ENCODE measurements around the gene BCL11B.

BCL11B gene

DNA sequence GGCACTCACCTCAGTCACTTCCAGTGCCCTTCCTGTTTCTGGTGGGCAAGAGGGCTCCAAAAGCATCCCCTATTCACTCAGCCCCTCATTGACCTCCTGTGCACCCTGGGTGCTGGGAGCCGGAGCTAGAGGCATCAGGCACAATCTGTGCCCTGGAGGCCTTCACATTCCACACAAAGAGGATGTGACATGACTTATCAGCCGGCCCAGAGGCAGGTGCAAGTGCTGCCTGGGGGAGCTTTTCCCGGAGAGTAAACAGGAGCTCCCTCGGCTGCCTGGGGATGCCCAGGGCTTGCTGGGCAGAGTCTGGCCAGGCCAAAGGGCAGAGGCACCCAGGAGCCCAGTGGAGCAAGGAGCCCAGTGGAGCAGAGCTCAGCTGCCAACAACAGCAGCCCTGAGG lies 64.5 kb downstream of the BCL11B start:
- H3K4me1 ChIP-seq (ENCODE audit: control insufficient read depth, low read depth, low read length) = no peaks in the 10 kb centered on the region
- H3K36me3 ChIP-seq (ENCODE audit: control insufficient read depth, low read depth, low read length) = no peaks in the 10 kb centered on the region
- H3K9me3 ChIP-seq (ENCODE audit: control insufficient read depth, low read depth, low read length) = no peaks in the 10 kb centered on the region
- no peak overlapping the region for H3K4me3 ChIP-seq (ENCODE audit: low read length)
- H3K9ac ChIP-seq (ENCODE audit: low read length) = no peak overlapping the region
- no peak overlapping the region for H3K27ac ChIP-seq (ENCODE audit: low read length)
- no peaks in the 10 kb centered on the region for H3K27me3 ChIP-seq (ENCODE audit: control insufficient read depth, insufficient read depth, low read length)

- Histone ChIP-seq H3K9me3 (ENCODE audit: control insufficient read depth, low read depth, low read length) (no peaks in the 10 kb centered on the region), H3K36me3 (ENCODE audit: control insufficient read depth, low read depth, low read length) (no peaks in the 10 kb centered on the region), H3K27me3 (ENCODE audit: control insufficient read depth, insufficient read depth, low read length) (no peaks in the 10 kb centered on the region), H3K4me3 (ENCODE audit: low read length) (no peak overlapping the region), H3K27ac (ENCODE audit: low read length) (no peak overlapping the region), H3K4me1 (ENCODE audit: control insufficient read depth, low read depth, low read length) (no peaks in the 10 kb centered on the region), H3K9ac (ENCODE audit: low read length) (no peak overlapping the region)
Measured at GRCh38 chr14:99206090-99206489, 65.9 kb downstream of the BCL11B start.

DNA sequence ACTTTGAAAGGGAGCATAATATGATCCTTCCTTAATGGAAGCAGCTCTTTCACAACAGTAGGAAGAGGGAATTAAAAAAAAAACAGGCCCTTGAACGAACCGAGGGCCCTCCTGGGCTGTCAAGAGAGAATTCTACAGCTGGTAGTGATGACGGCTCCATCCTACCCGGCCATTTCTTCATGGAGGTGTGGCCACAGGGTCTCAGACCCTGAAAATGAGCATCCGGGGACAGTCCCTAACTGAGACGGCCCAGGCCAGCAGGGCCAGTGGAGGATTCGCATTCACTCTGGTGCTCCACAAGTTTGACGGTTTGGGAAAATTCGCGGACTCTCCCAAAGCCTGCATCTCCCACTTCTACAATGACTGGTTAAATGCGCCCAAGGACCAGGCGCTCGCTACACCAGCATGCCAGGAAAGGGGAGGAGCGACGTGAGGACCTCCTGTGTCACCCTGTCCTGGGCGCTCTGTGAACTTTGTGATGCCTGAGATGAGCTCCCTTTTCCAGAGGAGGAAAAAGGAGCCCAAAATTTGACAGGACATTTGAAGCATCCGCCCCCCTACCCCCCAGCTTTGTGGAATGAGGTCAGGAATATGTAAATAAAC lies 66.8 kb downstream of the BCL11B start:
- Histone ChIP-seq H3K4me3 (ENCODE audit: low read length) (no peak overlapping the region), H3K36me3 (ENCODE audit: control insufficient read depth, low read depth, low read length) (no peaks in the 10 kb centered on the region), H3K9me3 (ENCODE audit: control insufficient read depth, low read depth, low read length) (no peaks in the 10 kb centered on the region), H3K27ac (ENCODE audit: low read length) (no peak overlapping the region), H3K9ac (ENCODE audit: low read length) (no peak overlapping the region), H3K27me3 (ENCODE audit: control insufficient read depth, insufficient read depth, low read length) (no peaks in the 10 kb centered on the region), H3K4me1 (ENCODE audit: control insufficient read depth, low read depth, low read length) (no peaks in the 10 kb centered on the region)

GRCh38 chr14:99203801-99204200 lies 68.2 kb downstream of the BCL11B start:
- Histone ChIP-seq H3K27ac (ENCODE audit: low read length) (no peak overlapping the region), H3K9me3 (ENCODE audit: control insufficient read depth, low read depth, low read length) (no peaks in the 10 kb centered on the region), H3K4me1 (ENCODE audit: control insufficient read depth, low read depth, low read length) (no peaks in the 10 kb centered on the region), H3K27me3 (ENCODE audit: control insufficient read depth, insufficient read depth, low read length) (no peaks in the 10 kb centered on the region), H3K9ac (ENCODE audit: low read length) (no peak overlapping the region), H3K4me3 (ENCODE audit: low read length) (no peak overlapping the region), H3K36me3 (ENCODE audit: control insufficient read depth, low read depth, low read length) (no peaks in the 10 kb centered on the region)

DNA sequence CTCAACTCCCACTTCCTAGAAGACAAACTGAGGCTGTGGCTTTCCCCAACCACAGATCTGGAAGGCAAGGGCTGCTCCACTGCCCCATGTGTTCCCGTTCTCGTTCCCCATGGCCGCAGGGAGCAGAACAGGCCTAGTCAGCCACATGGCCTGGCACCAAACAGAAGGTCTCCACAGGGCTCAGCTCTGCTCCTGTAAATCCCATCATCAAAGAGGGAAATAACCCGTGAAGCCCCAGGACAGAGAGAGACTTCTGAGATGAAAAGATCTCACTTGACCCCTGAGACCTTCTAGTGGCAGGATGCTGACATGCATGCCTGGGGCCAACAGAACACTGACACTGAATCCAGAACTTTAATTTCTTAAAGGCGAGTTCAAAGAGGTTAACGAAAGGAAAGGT lies 68.9 kb downstream of the BCL11B start:
- Histone ChIP-seq H3K4me1 (ENCODE audit: control insufficient read depth, low read depth, low read length) (no peaks in the 10 kb centered on the region), H3K9ac (ENCODE audit: low read length) (no peak overlapping the region), H3K9me3 (ENCODE audit: control insufficient read depth, low read depth, low read length) (no peaks in the 10 kb centered on the region), H3K27ac (ENCODE audit: low read length) (no peak overlapping the region), H3K27me3 (ENCODE audit: control insufficient read depth, insufficient read depth, low read length) (no peaks in the 10 kb centered on the region), H3K4me3 (ENCODE audit: low read length) (no peak overlapping the region), H3K36me3 (ENCODE audit: control insufficient read depth, low read depth, low read length) (no peaks in the 10 kb centered on the region)

GRCh38 chr14:99202516-99202915 lies 69.5 kb downstream of the BCL11B start:
- H3K9me3 ChIP-seq (ENCODE audit: control insufficient read depth, low read depth, low read length) = no peaks in the 10 kb centered on the region
- H3K27me3 ChIP-seq (ENCODE audit: control insufficient read depth, insufficient read depth, low read length) = no peaks in the 10 kb centered on the region
- H3K27ac ChIP-seq (ENCODE audit: low read length) = no peak overlapping the region
- no peaks in the 10 kb centered on the region for H3K36me3 ChIP-seq (ENCODE audit: control insufficient read depth, low read depth, low read length)
- no peak overlapping the region for H3K4me3 ChIP-seq (ENCODE audit: low read length)
- no peaks in the 10 kb centered on the region for H3K4me1 ChIP-seq (ENCODE audit: control insufficient read depth, low read depth, low read length)
- no peak overlapping the region for H3K9ac ChIP-seq (ENCODE audit: low read length)

- Histone ChIP-seq H3K4me1 (ENCODE audit: control insufficient read depth, low read depth, low read length) (no peaks in the 10 kb centered on the region), H3K9me3 (ENCODE audit: control insufficient read depth, low read depth, low read length) (no peaks in the 10 kb centered on the region), H3K36me3 (ENCODE audit: control insufficient read depth, low read depth, low read length) (no peaks in the 10 kb centered on the region), H3K9ac (ENCODE audit: low read length) (no peak overlapping the region), H3K4me3 (ENCODE audit: low read length) (no peak overlapping the region), H3K27ac (ENCODE audit: low read length) (no peak overlapping the region), H3K27me3 (ENCODE audit: control insufficient read depth, insufficient read depth, low read length) (no peaks in the 10 kb centered on the region)
Measured at GRCh38 chr14:99201351-99202073, 70.5 kb downstream of the BCL11B start.

- Histone ChIP-seq H3K36me3 (ENCODE audit: control insufficient read depth, low read depth, low read length) (no peaks in the 10 kb centered on the region), H3K27me3 (ENCODE audit: control insufficient read depth, insufficient read depth, low read length) (no peaks in the 10 kb centered on the region), H3K27ac (ENCODE audit: low read length) (no peak overlapping the region), H3K4me3 (ENCODE audit: low read length) (no peak overlapping the region), H3K9me3 (ENCODE audit: control insufficient read depth, low read depth, low read length) (no peaks in the 10 kb centered on the region), H3K4me1 (ENCODE audit: control insufficient read depth, low read depth, low read length) (no peaks in the 10 kb centered on the region), H3K9ac (ENCODE audit: low read length) (no peak overlapping the region)
Measured at GRCh38 chr14:99200654-99201005, 71.4 kb downstream of the BCL11B start.

DNA sequence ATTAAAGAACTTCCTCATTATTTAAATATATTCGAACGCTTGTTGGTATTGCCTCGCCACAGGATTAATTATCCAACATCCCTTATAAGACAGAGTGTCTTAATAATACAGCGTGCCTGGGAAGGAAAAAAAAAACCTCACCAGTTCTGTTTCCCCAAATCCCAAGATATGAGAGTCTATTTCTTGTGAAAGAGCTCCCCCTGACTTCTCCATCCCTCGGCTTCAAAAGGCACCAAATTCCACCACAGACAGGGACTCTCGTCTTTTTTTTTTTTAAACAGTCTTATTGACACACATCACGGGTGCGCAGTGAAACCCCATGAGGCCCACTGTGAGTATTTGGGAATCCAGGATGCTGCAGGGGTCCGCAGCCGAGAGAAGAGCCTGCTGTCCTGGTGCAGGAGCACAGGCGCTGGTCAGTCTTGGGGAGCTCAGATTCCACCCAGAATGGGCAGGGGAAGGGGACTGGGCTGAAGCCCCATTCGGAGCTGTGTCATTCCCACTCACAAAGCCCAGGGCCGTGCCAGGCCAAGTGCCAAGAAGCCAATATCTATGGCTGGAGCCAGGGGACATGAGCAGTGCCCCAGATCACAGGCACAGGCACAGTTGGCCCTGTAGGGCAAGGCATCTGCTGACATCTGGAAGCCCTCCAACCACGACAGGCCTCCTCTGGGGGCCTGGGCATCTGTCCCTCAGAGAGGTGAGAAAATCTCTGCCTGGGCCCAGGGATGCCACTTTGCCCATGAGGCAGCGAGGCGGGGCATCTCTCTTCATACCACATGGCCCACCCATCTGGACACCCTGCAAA lies 71.9 kb downstream of the BCL11B start:
- Histone ChIP-seq H3K4me1 (ENCODE audit: control insufficient read depth, low read depth, low read length) (no peaks in the 10 kb centered on the region), H3K27me3 (ENCODE audit: control insufficient read depth, insufficient read depth, low read length) (no peaks in the 10 kb centered on the region), H3K9me3 (ENCODE audit: control insufficient read depth, low read depth, low read length) (no peaks in the 10 kb centered on the region), H3K27ac (ENCODE audit: low read length) (no peak overlapping the region), H3K36me3 (ENCODE audit: control insufficient read depth, low read depth, low read length) (no peaks in the 10 kb centered on the region), H3K4me3 (ENCODE audit: low read length) (no peak overlapping the region), H3K9ac (ENCODE audit: low read length) (no peak overlapping the region)

GRCh38 chr14:99198746-99199502 lies 73.1 kb downstream of the BCL11B start:
- no peaks in the 10 kb centered on the region for H3K36me3 ChIP-seq (ENCODE audit: control insufficient read depth, low read depth, low read length)
- H3K9me3 ChIP-seq (ENCODE audit: control insufficient read depth, low read depth, low read length) = no peaks in the 10 kb centered on the region
- no peak overlapping the region for H3K9ac ChIP-seq (ENCODE audit: low read length)
- no peaks in the 10 kb centered on the region for H3K4me1 ChIP-seq (ENCODE audit: control insufficient read depth, low read depth, low read length)
- H3K4me3 ChIP-seq (ENCODE audit: low read length) = no peak overlapping the region
- H3K27ac ChIP-seq (ENCODE audit: low read length) = no peak overlapping the region
- no peaks in the 10 kb centered on the region for H3K27me3 ChIP-seq (ENCODE audit: control insufficient read depth, insufficient read depth, low read length)

DNA sequence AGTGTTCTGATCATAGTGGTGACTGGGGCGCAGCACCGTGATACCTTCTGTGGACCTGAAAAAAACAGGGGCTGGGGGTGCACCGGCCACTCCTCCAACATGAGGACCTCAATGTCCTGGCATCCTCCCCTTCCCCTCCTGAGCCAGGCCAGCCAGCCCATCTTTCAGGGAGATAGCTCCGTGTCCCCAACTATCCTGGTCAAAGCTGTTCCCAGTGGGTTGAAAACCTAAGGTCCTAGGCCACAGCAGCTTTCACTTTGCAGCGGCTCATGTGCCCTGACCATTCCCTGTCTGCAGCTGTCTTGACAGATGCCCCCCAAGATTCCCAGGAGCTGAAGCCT lies 75.7 kb downstream of the BCL11B start:
- Histone ChIP-seq H3K9ac (ENCODE audit: low read length) (no peak overlapping the region), H3K27me3 (ENCODE audit: control insufficient read depth, insufficient read depth, low read length) (no peaks in the 10 kb centered on the region), H3K4me3 (ENCODE audit: low read length) (no peak overlapping the region), H3K36me3 (ENCODE audit: control insufficient read depth, low read depth, low read length) (no peaks in the 10 kb centered on the region), H3K27ac (ENCODE audit: low read length) (no peak overlapping the region), H3K9me3 (ENCODE audit: control insufficient read depth, low read depth, low read length) (no peaks in the 10 kb centered on the region), H3K4me1 (ENCODE audit: control insufficient read depth, low read depth, low read length) (peaks cover 3% of the 10 kb centered on the region)

Measured in iPS-18a (cell line).